HG02885 (cell line): Measurements from ENCODE around the gene ST6GALNAC1.

Source experiments
- ATAC-seq: cut with Tn5 transposase; IDR thresholded peaks from one replicate; pipeline ENCODE4 v1.9.1; 2021; ENCODE audit warnings: mild to moderate bottlenecking; ENCODE audit not compliant: unreplicated experiment, poor library complexity

The ST6GALNAC1 gene

GRCh38 chr17:76585033-76585648, 58.4 kb downstream of the ST6GALNAC1 start:
- no peak for ATAC-seq

GRCh38 chr17:76584427-76585032, 59.0 kb downstream of the ST6GALNAC1 start:
- no peak for ATAC-seq

- no peak for ATAC-seq
Measured at GRCh38 chr17:76582660-76583059, 60.9 kb downstream of the ST6GALNAC1 start.

GRCh38 chr17:76581515-76581914, 62.0 kb downstream of the ST6GALNAC1 start:
- ATAC-seq, result no peak

- ATAC-seq, result no peak
Measured at GRCh38 chr17:76579281-76579680, 64.3 kb downstream of the ST6GALNAC1 start.

- ATAC-seq, result no peak
Measured at GRCh38 chr17:76578376-76578775, 65.2 kb downstream of the ST6GALNAC1 start.

- ATAC-seq, result no peak
Measured at GRCh38 chr17:76577876-76578275, 65.7 kb downstream of the ST6GALNAC1 start.

GRCh38 chr17:76576189-76576588, 67.4 kb downstream of the ST6GALNAC1 start:
- no peak for ATAC-seq

- ATAC-seq, result no peak
Measured at GRCh38 chr17:76575570-76575969, 68.0 kb downstream of the ST6GALNAC1 start.
